HEK293 (cell line): Measurements from ENCODE around the gene IRS1.
A peak's percentile ranks its signal among the peaks of the same experiment; 100 is the strongest.
"Not testable (repeated sequence)": the region's sequence is repeated elsewhere in the genome, so short reads cannot be mapped to it uniquely, and the experiment has no call there.

Experiments
- CTCF ChIA-PET: fragments of 350-600 bp; formaldehyde crosslinking; extraction: SDS; loops from one replicate; lab custom pipeline; 2021; ENCODE audit warnings: antibody characterized with exemption; lab: Yijun Ruan, JAX
- POLR2A ChIA-PET: fragments of 300-600 bp; formaldehyde crosslinking; extraction: SDS; loops from one replicate; lab custom pipeline; 2020; ENCODE audit warnings: antibody characterized with exemption, inconsistent platforms; lab: Yijun Ruan, JAX
- H3K27ac ChIP-seq: fragments of 200-500 bp; sonication (Bioruptor generic); 2 replicates; pipeline ENCODE4 v1.5.1; 2014; ENCODE audit warnings: low read depth, low read length, control low read depth, inconsistent platforms; ENCODE audit errors: extremely low read depth
- H3K36me3 ChIP-seq, 2 experiments: fragments of 200-500 bp in 1 of 2; sonication (Bioruptor generic) in 1 of 2; 1 replicate in 1 of 2; 2 replicates in 1 of 2; pipeline ENCODE4 v1.5.1; 2014 to 2017; ENCODE audit warnings: inconsistent platforms in 2 of 2, low read length in 2 of 2; ENCODE audit not compliant: control insufficient read depth in 2 of 2, insufficient read depth in 1 of 2
- H3K4me1 ChIP-seq: fragments of 200-500 bp; sonication (Bioruptor generic); 2 replicates; pipeline ENCODE4 v1.5.1; 2014; ENCODE audit warnings: mild to moderate bottlenecking, low read length, inconsistent platforms; ENCODE audit not compliant: control insufficient read depth, insufficient read depth
- H3K4me3 ChIP-seq: 2 replicates; pipeline ENCODE4 v1.5.1; 2011; ENCODE audit warnings: low read depth, mild to moderate bottlenecking, control low read depth, low read length, moderate library complexity
- H3K9me3 ChIP-seq: fragments of 200-500 bp; sonication (Bioruptor generic); 2 replicates; pipeline ENCODE4 v1.5.1; 2014; ENCODE audit warnings: low read depth, low read length, inconsistent platforms; ENCODE audit not compliant: control insufficient read depth, insufficient read depth
- ATF2 ChIP-seq: fragments of 450-650 bp; formaldehyde crosslinking; IDR thresholded peaks from 2 replicates; pipeline ENCODE4 v1.5.1; 2016; ENCODE audit warnings: missing biosample characterization, missing genetic modification characterization, low read depth
- EGR2 ChIP-seq: fragments of 450-650 bp; formaldehyde crosslinking; IDR thresholded peaks from 2 replicates; pipeline ENCODE4 v1.5.1; 2016; ENCODE audit warnings: low read depth, missing biosample characterization, missing genetic modification characterization
- ZNF155 ChIP-seq: fragments of 450-650 bp; formaldehyde crosslinking; IDR thresholded peaks from 2 replicates; pipeline ENCODE4 v1.5.1; 2016; ENCODE audit warnings: missing biosample characterization, missing genetic modification characterization
- ZNF280D ChIP-seq: fragments of 450-650 bp; formaldehyde crosslinking; IDR thresholded peaks from 2 replicates; pipeline ENCODE4 v1.5.1; 2016; ENCODE audit warnings: missing biosample characterization, missing genetic modification characterization
- ZNF48 ChIP-seq: fragments of 450-650 bp; formaldehyde crosslinking; IDR thresholded peaks from 2 replicates; pipeline ENCODE4 v1.5.1; 2016; ENCODE audit warnings: missing biosample characterization, missing genetic modification characterization
- ZNF518A ChIP-seq: fragments of 450-650 bp; formaldehyde crosslinking; conservative IDR thresholded peaks from 2 replicates; pipeline ENCODE4 v1.5.1; 2016; ENCODE audit warnings: low read depth, missing biosample characterization, missing genetic modification characterization
- ZNF768 ChIP-seq: fragments of 450-650 bp; formaldehyde crosslinking; IDR thresholded peaks from 2 replicates; pipeline ENCODE4 v1.5.1; 2018; ENCODE audit warnings: missing biosample characterization, mild to moderate bottlenecking, missing genetic modification characterization

IRS1 gene

GRCh38 chr2:226845386-226846116, 45.9 kb upstream of the IRS1 start:
- H3K27ac ChIP-seq: no peak overlapping the region
- CTCF ChIA-PET: interaction anchor here (0.7 kb wide), 1 partner anchor 10 kb away, joined by 3 read pairs; no protein-coding TSS in a partner anchor
- TF ChIP-seq EGR2 (tag by site-specific recombination): no peak
- 0 out of 2 replicates have a peak, but pooled peaks have one; percentile 8 for TF ChIP-seq ATF2 (tag by site-specific recombination)
- POLR2A ChIA-PET: no interaction called here
- peaks cover 0 to 10% of the 10 kb centered on the region in 2 experiments; a peak in 1 of 3 replicates for H3K36me3 ChIP-seq
- no peaks in the 10 kb centered on the region for H3K9me3 ChIP-seq
- no peak overlapping the region for H3K4me3 ChIP-seq
- no peaks in the 10 kb centered on the region for H3K4me1 ChIP-seq

GRCh38 chr2:226843001-226843400, 43.4 kb upstream of the IRS1 start:
- H3K27ac ChIP-seq, H3K4me3 ChIP-seq: not testable (repeated sequence)

GRCh38 chr2:226839951-226840350, 40.3 kb upstream of the IRS1 start:
- Histone ChIP-seq H3K27ac (no peak overlapping the region), H3K9me3 (no peaks in the 10 kb centered on the region), H3K4me1 (0 out of 2 replicates have a peak, but pooled peaks cover 4% of the 10 kb centered on the region)
- POLR2A ChIA-PET: no interaction called here
- TF ChIP-seq ZNF48 (tag by site-specific recombination) (no peak), ZNF155 (tag by site-specific recombination) (no peak)
- TF ChIP-seq, all 188 proteins: peak for 0
- H3K36me3 ChIP-seq: peaks cover 0 to 16% of the 10 kb centered on the region in 2 experiments; a peak in 1 of 3 replicates
- CTCF ChIA-PET: interaction anchor here (1.0 kb wide), 1 partner anchor 37 kb away, joined by 3 read pairs; no protein-coding TSS in a partner anchor
- H3K4me3 ChIP-seq: no peak overlapping the region

More at GRCh38 chr2:226843001-226843400, 43.4 kb upstream of the IRS1 start:
- H3K4me1 ChIP-seq, POLR2A ChIA-PET, H3K9me3 ChIP-seq, CTCF ChIA-PET: not testable (repeated sequence)
- H3K36me3 ChIP-seq: peaks cover 0 to 16% of the 10 kb centered on the region in 2 experiments; a peak in 1 of 3 replicates

GRCh38 chr2:226839161-226839560, 39.5 kb upstream of the IRS1 start:
- POLR2A ChIA-PET: no interaction called here
- Histone ChIP-seq H3K9me3 (no peaks in the 10 kb centered on the region), H3K4me3 (no peak overlapping the region)

More at GRCh38 chr2:226839161-226839560, 39.5 kb upstream of the IRS1 start:
- H3K4me1 ChIP-seq: 0 out of 2 replicates have a peak, but pooled peaks cover 4% of the 10 kb centered on the region
- H3K36me3 ChIP-seq: peaks cover 0 to 16% of the 10 kb centered on the region in 2 experiments; a peak in 1 of 3 replicates
- TF ChIP-seq ZNF768 (tag by site-specific recombination): no peak
- TF ChIP-seq ZNF518A (tag by site-specific recombination): no peak
- TF ChIP-seq ZNF280D (tag by site-specific recombination): no peak
- CTCF ChIA-PET: no interaction called here
- no peak overlapping the region for H3K27ac ChIP-seq
